Liver (tissue), 9 donors: ENCODE data around the gene EPHB2. TPM values are rescaled to one million over a fixed set of nuclear protein-coding genes. Genes with fewer than 3 reads are reported as not detected.

Experiments
- DNase-seq: peaks from one replicate; pipeline ENCODE4 v3.0.0-alpha.2; 2017; ENCODE audit warnings: low spot score
- H3K27ac ChIP-seq, 2 donors: one replicate each; pipeline ENCODE4 v1.7.0; 2013; ENCODE audit warnings: inconsistent platforms in 2 of 2, low read length in 2 of 2, control low read depth in 1 of 2, low read depth in 1 of 2, mild to moderate bottlenecking in 1 of 2
- H3K27me3 ChIP-seq, 4 donors: one replicate each; pipeline versions ENCODE4 v1.6.1 to v1.7.0; 2013; ENCODE audit warnings: low read length in 3 of 4, inconsistent platforms in 1 of 4, mild to moderate bottlenecking in 1 of 4, moderate library complexity in 1 of 4; ENCODE audit not compliant: control insufficient read depth in 4 of 4, insufficient read depth in 4 of 4
- H3K36me3 ChIP-seq, 4 donors: one replicate each; pipeline versions ENCODE4 v1.6.1 to v1.7.0; 2013; ENCODE audit warnings: low read length in 3 of 4, mild to moderate bottlenecking in 3 of 4, low read depth in 1 of 4, moderate library complexity in 1 of 4; ENCODE audit not compliant: control insufficient read depth in 4 of 4, insufficient read depth in 3 of 4
- H3K4me1 ChIP-seq, 4 donors: one replicate each; pipeline versions ENCODE4 v1.6.1 to v1.7.0; 2013; ENCODE audit warnings: low read length in 3 of 4, mild to moderate bottlenecking in 3 of 4, moderate library complexity in 1 of 4; ENCODE audit not compliant: control insufficient read depth in 4 of 4, insufficient read depth in 4 of 4
- H3K4me3 ChIP-seq, 3 donors: one replicate each; pipeline versions ENCODE4 v1.6.1 to v1.7.0; 2013; ENCODE audit warnings: low read length in 3 of 3, control low read depth in 1 of 3, low read depth in 1 of 3, mild to moderate bottlenecking in 1 of 3
- H3K9ac ChIP-seq, 2 donors: one replicate each; pipeline ENCODE4 v1.7.0; 2013; ENCODE audit warnings: low read length in 2 of 2, mild to moderate bottlenecking in 2 of 2, moderate library complexity in 2 of 2, control low read depth in 1 of 2, low read depth in 1 of 2
- H3K9me3 ChIP-seq, 4 donors: one replicate each; pipeline versions ENCODE4 v1.6.1 to v1.7.0; 2013; ENCODE audit warnings: low read length in 3 of 4; ENCODE audit not compliant: control insufficient read depth in 4 of 4
- EGR1 ChIP-seq, 2 donors: IDR thresholded peaks; 2 replicates each; pipeline ENCODE4 v1.6.1; 2016 to 2018; ENCODE audit warnings: antibody characterized with exemption in 2 of 2, low read depth in 2 of 2
- FOXA1 ChIP-seq: IDR thresholded peaks from 2 replicates; pipeline ENCODE4 v1.6.1; 2016; ENCODE audit warnings: antibody characterized with exemption
- FOXA2 ChIP-seq: IDR thresholded peaks from 2 replicates; pipeline ENCODE4 v1.6.1; 2016; ENCODE audit warnings: antibody characterized with exemption
- GABPA ChIP-seq, 2 donors: IDR thresholded peaks in 1 of 2; conservative IDR thresholded peaks in 1 of 2; 2 replicates each; pipeline ENCODE4 v1.6.1; 2016; ENCODE audit warnings: antibody characterized with exemption in 2 of 2, mild to moderate bottlenecking in 1 of 2, moderate library complexity in 1 of 2
- HNF4A ChIP-seq, 2 donors: conservative IDR thresholded peaks; 2 replicates each; pipeline ENCODE4 v1.6.1; 2016; ENCODE audit warnings: antibody characterized with exemption in 2 of 2, mild to moderate bottlenecking in 2 of 2
- HNF4G ChIP-seq: IDR thresholded peaks from 2 replicates; pipeline ENCODE4 v1.6.1; 2016; ENCODE audit warnings: antibody characterized with exemption
- JUND ChIP-seq, 2 donors: IDR thresholded peaks; 2 replicates each; pipeline ENCODE4 v1.6.1; 2016; ENCODE audit warnings: antibody characterized with exemption in 2 of 2
- NR2F2 ChIP-seq: IDR thresholded peaks from 2 replicates; pipeline ENCODE4 v1.6.1; 2016; ENCODE audit warnings: antibody characterized with exemption
- RAD21 ChIP-seq, 2 donors: IDR thresholded peaks; 2 replicates each; pipeline ENCODE4 v1.6.1; 2016; ENCODE audit warnings: antibody characterized with exemption in 2 of 2, mild to moderate bottlenecking in 2 of 2
- REST ChIP-seq: IDR thresholded peaks from 2 replicates; pipeline ENCODE4 v1.6.1; 2016; ENCODE audit warnings: antibody characterized with exemption, mild to moderate bottlenecking
- RXRA ChIP-seq, 2 donors: IDR thresholded peaks; 2 replicates each; pipeline ENCODE4 v1.6.1; 2017 to 2018; ENCODE audit warnings: antibody characterized with exemption in 2 of 2, mild to moderate bottlenecking in 1 of 2
- SP1 ChIP-seq: IDR thresholded peaks from 2 replicates; pipeline ENCODE4 v1.6.1; 2018; ENCODE audit warnings: antibody characterized with exemption, mild to moderate bottlenecking
- TAF1 ChIP-seq: conservative IDR thresholded peaks from 2 replicates; pipeline ENCODE4 v1.6.1; 2016; ENCODE audit warnings: antibody characterized with exemption, mild to moderate bottlenecking
- YY1 ChIP-seq: IDR thresholded peaks from 2 replicates; pipeline ENCODE4 v1.6.1; 2016; ENCODE audit warnings: antibody characterized with exemption, mild to moderate bottlenecking
- ZBTB33 ChIP-seq: IDR thresholded peaks from 2 replicates; pipeline ENCODE4 v1.6.1; 2016; ENCODE audit warnings: antibody characterized with exemption
- WGBS: extraction: QIAGEN DNeasy Blood & Tissue Kit; methylation state at CpG from one replicate; pipeline ENCODE4 v1.1.7; 2013; 5-methylcytosine and 5-hydroxymethylcytosine counted together
- polyA plus RNA-seq, 2 donors: library from polyadenylated mRNA; stranded (reverse) in 1 of 2; unstranded in 1 of 2; fragments of 200-250 nt in 1 of 2; fragments of >200 nt in 1 of 2; fragmentation: Nextera tagmentation in 1 of 2; extraction: Ambion mirVana in 1 of 2; gene quantifications; one replicate each; pipeline versions ENCODE4 v1.2.1 to v1.2.3, GENCODE V29; 2013 to 2015
- total RNA-seq, 2 donors: library from RNA; depleted of rRNA; stranded (reverse); fragments of >200 nt; gene quantifications; one replicate each; pipeline ENCODE4 v1.2.3, GENCODE V29; 2014
- TF ChIP-seq, protein P1 (sequence below): fragments of 150-350 bp; IDR thresholded peaks from 2 replicates; pipeline ENCODE4 v1.5.1; 2017; ENCODE audit warnings: improper control_type of control experiment, low read depth, low read length; ENCODE audit not compliant: missing input control
- TF ChIP-seq, protein P2 (sequence below): IDR thresholded peaks from 2 replicates; pipeline ENCODE4 v1.6.1; 2016; ENCODE audit warnings: antibody characterized with exemption
- TF ChIP-seq, protein P3 (sequence below): IDR thresholded peaks from 2 replicates; pipeline ENCODE4 v1.6.1; 2016; ENCODE audit warnings: antibody characterized with exemption
- donor health status: healthy.
- donor health status: healthy.
- donor health status: healthy.
- donor health status: healthy.
- donor health status: healthy.

EPHB2 gene
- total and polyA plus RNA-seq, 4 donors, result 0.07 to 1.0 (median 0.38) TPM

DNA sequence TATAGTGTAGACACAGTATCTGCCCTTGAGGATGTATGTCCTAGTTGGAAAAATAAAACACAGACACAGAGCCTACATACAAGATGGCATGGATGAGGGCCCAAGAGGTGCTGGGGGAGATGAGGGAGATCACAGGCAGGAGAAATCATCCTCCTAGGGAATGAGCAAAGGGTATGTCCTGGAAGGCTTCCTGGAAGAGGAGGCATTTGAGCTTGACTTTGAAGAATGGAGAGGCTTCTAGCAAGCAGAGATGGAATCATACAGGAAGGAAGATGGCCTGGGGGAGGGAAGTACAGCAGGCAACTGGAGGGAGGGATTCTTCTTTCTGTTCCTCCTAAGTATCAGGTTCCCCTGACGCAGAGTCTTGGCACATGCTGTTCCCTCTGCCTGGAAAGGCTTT, 158.7 kb downstream of the EPHB2 start:
- Histone ChIP-seq H3K4me1 (peaks cover 0 to 3% (median 0%) of the 10 kb centered on the region in 4 donors), H3K36me3 (no peaks in the 10 kb centered on the region), H3K27ac (no peak overlapping the region), H3K9me3 (peaks cover 0 to 4% (median 2%) of the 10 kb centered on the region in 4 donors), H3K4me3 (no peak overlapping the region), H3K9ac (no peak overlapping the region), H3K27me3 (no peaks in the 10 kb centered on the region)
- 89% methylated on average over 1 of the region's 1 CpG for WGBS
- DNase-seq, result no peak
- TF ChIP-seq, protein P1, sequence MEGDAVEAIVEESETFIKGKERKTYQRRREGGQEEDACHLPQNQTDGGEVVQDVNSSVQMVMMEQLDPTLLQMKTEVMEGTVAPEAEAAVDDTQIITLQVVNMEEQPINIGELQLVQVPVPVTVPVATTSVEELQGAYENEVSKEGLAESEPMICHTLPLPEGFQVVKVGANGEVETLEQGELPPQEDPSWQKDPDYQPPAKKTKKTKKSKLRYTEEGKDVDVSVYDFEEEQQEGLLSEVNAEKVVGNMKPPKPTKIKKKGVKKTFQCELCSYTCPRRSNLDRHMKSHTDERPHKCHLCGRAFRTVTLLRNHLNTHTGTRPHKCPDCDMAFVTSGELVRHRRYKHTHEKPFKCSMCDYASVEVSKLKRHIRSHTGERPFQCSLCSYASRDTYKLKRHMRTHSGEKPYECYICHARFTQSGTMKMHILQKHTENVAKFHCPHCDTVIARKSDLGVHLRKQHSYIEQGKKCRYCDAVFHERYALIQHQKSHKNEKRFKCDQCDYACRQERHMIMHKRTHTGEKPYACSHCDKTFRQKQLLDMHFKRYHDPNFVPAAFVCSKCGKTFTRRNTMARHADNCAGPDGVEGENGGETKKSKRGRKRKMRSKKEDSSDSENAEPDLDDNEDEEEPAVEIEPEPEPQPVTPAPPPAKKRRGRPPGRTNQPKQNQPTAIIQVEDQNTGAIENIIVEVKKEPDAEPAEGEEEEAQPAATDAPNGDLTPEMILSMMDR, result no peak
- TF ChIP-seq REST, result no peak

DNA sequence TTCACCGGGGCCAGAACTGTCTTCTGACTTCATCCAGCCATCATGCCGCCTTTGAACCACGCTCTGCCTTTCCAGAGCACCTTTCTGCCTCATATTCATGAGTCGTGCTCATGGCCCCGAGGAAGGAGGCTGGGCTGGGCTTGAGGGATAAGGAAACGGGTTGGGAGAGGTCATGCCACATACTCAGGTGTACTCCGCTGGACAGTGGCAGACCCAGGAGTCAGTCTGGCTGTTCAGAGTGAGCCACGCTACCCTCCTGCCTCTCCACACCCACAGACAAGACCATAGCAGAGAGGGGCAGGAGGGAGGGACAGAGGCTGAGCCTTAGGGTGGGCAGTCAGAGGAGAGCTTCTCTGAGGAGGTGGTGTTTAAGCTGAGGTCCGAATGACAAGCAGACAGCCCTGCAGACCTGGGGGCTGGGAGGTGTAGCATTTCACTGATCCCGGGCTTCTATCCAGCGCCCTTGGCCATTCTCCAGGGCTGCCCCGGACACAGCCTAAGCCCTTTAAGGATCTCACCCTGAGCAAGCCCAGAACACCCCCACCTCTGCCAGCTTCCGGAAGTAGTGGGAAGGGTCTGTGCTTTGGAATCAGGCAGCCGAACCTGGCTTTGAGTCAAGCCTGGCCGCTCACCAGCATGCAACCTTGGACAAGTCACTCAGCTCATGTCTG, 159.7 kb downstream of the EPHB2 start:
- TF ChIP-seq TAF1 (no peak), FOXA1 (no peak), FOXA2 (no peak), YY1 (no peak), GABPA (IDR thresholded peaks at IDR 0.05 in 1 of 2, conservative IDR thresholded peaks at IDR 0.05 in 1 of 2) (no peak), RXRA (IDR thresholded peaks at IDR 0.05) (no peak), REST (no peak), NR2F2 (no peak), HNF4G (no peak), SP1 (no peak), JUND (IDR thresholded peaks at IDR 0.05) (no peak), HNF4A (conservative IDR thresholded peaks at IDR 0.05) (no peak), ZBTB33 (no peak), RAD21 (IDR thresholded peaks at IDR 0.05) (no peak), EGR1 (IDR thresholded peaks at IDR 0.05; ENCODE audit: low read depth in 2 of 2) (no peak)
- TF ChIP-seq, protein P2, sequence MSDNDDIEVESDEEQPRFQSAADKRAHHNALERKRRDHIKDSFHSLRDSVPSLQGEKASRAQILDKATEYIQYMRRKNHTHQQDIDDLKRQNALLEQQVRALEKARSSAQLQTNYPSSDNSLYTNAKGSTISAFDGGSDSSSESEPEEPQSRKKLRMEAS, result no peak
- TF ChIP-seq, protein P3, sequence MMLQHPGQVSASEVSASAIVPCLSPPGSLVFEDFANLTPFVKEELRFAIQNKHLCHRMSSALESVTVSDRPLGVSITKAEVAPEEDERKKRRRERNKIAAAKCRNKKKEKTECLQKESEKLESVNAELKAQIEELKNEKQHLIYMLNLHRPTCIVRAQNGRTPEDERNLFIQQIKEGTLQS, result no peak
- TF ChIP-seq, protein P1, result no peak
- WGBS, result 70% methylated on average over 15 of the region's 15 CpGs
- Histone ChIP-seq H3K9me3 (peaks cover 0 to 4% (median 2%) of the 10 kb centered on the region in 4 donors), H3K27me3 (no peaks in the 10 kb centered on the region), H3K4me3 (no peak overlapping the region), H3K9ac (no peak overlapping the region), H3K4me1 (peaks cover 0 to 3% (median 0%) of the 10 kb centered on the region in 4 donors), H3K27ac (no peak overlapping the region), H3K36me3 (no peaks in the 10 kb centered on the region)
- DNase-seq, result no peak
